A549 (cell line): ENCODE measurements around the gene TRIM2.

Experiments used
- EP300 ChIP-seq, 2 experiments: fragments of >200 bp; sonication (Bioruptor Twin); formaldehyde crosslinking; IDR thresholded peaks; 2 replicates in 1 of 2; 3 replicates in 1 of 2; pipeline ENCODE4 v1.6.1; 2016 to 2017
- PHF8 ChIP-seq: fragments of 200-600 bp; sonication (generic); IDR thresholded peaks from 2 replicates; pipeline ENCODE4 v1.6.1; 2016; ENCODE audit warnings: low read depth, mild to moderate bottlenecking, antibody characterized with exemption, moderate library complexity, borderline replicate concordance
- POLR2A ChIP-seq: IDR thresholded peaks from 2 replicates; pipeline ENCODE4 v1.6.1; 2012; ENCODE audit warnings: mild to moderate bottlenecking, low read length
- TF ChIP-seq, protein P1 (sequence below): fragments of >200 bp; sonication (Bioruptor Twin); formaldehyde crosslinking; IDR thresholded peaks from 3 replicates; pipeline ENCODE4 v1.5.1; 2016
- TF ChIP-seq, protein P2 (sequence below): fragments of 200-600 bp; sonication (generic); IDR thresholded peaks from 2 replicates; pipeline ENCODE4 v1.6.1; 2016; ENCODE audit warnings: antibody characterized with exemption, mild to moderate bottlenecking, moderate library complexity

DNA sequence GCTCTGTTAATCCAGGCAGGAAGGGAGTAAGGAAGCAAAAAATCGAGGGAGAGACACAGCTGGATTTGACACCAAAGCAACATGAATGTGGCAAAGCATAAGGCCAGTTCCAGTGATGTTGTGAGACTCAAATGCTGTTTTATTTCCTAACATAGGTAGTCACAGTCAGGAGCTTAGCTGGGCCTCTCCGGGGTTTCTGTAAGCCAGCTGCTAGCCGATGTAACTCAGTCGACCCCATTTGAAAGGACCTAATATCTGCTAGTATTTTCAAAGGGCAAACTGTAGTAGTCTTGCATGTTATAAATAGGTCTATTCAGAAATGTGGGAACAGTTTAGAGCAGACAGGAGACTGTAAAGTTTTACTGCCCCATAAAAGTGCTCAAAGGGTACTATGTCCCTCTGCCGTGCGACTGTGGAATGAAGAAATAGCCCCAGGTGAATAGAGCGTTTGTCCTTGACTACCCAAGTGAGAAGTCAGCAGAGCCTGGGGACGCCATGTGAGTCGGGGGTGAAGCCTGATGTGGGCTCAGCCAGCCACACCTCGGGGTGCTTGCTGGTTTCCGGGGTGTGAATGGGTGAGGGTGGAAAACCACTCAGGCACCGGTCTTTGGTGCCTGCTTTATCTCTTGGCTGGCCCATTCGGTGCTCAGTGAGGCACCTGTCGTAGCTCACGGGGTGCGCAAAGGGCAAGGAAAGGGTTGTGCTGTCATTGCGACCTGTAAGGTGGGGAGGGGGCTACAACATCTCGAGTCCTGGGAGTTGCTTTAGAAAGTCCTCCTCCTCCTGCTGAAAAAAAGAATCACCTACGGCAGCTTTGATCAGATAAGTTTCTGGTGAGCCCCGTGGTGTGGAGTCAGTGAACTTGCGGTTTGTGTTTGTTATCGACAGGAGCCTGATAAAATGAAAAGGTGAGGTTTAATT is 745 bp downstream of the TRIM2 start:
- TF ChIP-seq, protein P1, sequence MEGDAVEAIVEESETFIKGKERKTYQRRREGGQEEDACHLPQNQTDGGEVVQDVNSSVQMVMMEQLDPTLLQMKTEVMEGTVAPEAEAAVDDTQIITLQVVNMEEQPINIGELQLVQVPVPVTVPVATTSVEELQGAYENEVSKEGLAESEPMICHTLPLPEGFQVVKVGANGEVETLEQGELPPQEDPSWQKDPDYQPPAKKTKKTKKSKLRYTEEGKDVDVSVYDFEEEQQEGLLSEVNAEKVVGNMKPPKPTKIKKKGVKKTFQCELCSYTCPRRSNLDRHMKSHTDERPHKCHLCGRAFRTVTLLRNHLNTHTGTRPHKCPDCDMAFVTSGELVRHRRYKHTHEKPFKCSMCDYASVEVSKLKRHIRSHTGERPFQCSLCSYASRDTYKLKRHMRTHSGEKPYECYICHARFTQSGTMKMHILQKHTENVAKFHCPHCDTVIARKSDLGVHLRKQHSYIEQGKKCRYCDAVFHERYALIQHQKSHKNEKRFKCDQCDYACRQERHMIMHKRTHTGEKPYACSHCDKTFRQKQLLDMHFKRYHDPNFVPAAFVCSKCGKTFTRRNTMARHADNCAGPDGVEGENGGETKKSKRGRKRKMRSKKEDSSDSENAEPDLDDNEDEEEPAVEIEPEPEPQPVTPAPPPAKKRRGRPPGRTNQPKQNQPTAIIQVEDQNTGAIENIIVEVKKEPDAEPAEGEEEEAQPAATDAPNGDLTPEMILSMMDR, result no peak
- no peak for TF ChIP-seq POLR2A
- TF ChIP-seq EP300 (IDR thresholded peaks at IDR 0.05), result no peak
- no peak for TF ChIP-seq PHF8
- TF ChIP-seq, protein P2, sequence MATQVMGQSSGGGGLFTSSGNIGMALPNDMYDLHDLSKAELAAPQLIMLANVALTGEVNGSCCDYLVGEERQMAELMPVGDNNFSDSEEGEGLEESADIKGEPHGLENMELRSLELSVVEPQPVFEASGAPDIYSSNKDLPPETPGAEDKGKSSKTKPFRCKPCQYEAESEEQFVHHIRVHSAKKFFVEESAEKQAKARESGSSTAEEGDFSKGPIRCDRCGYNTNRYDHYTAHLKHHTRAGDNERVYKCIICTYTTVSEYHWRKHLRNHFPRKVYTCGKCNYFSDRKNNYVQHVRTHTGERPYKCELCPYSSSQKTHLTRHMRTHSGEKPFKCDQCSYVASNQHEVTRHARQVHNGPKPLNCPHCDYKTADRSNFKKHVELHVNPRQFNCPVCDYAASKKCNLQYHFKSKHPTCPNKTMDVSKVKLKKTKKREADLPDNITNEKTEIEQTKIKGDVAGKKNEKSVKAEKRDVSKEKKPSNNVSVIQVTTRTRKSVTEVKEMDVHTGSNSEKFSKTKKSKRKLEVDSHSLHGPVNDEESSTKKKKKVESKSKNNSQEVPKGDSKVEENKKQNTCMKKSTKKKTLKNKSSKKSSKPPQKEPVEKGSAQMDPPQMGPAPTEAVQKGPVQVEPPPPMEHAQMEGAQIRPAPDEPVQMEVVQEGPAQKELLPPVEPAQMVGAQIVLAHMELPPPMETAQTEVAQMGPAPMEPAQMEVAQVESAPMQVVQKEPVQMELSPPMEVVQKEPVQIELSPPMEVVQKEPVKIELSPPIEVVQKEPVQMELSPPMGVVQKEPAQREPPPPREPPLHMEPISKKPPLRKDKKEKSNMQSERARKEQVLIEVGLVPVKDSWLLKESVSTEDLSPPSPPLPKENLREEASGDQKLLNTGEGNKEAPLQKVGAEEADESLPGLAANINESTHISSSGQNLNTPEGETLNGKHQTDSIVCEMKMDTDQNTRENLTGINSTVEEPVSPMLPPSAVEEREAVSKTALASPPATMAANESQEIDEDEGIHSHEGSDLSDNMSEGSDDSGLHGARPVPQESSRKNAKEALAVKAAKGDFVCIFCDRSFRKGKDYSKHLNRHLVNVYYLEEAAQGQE, result no peak
